Thymus (tissue), 11 donors: ENCODE data around the gene FCHO1. TPM values are rescaled to one million over a fixed set of nuclear protein-coding genes. Genes with fewer than 3 reads are reported as not detected.
"Not testable (repeated sequence)": the region's sequence is repeated elsewhere in the genome, so short reads cannot be mapped to it uniquely, and the experiment has no call there.

Experiments used
- DNase-seq, 9 donors: peaks; one replicate each; pipeline ENCODE4 v3.0.0-alpha.2; 2013; ENCODE audit warnings: low spot score in 9 of 9, low read depth in 6 of 9, missing footprints in 1 of 9
- H3K27ac ChIP-seq, 2 donors: one replicate each; pipeline ENCODE4 v1.5.1; 2013; ENCODE audit warnings: control low read depth in 1 of 2, low read depth in 1 of 2, low read length in 1 of 2, mild to moderate bottlenecking in 1 of 2, moderate library complexity in 1 of 2
- H3K27me3 ChIP-seq, 2 donors: one replicate each; pipeline ENCODE4 v1.5.1; 2013; ENCODE audit warnings: low read length in 1 of 2; ENCODE audit not compliant: control insufficient read depth in 2 of 2, insufficient read depth in 1 of 2
- H3K36me3 ChIP-seq, 2 donors: one replicate each; pipeline ENCODE4 v1.5.1; 2013; ENCODE audit warnings: low read length in 1 of 2, mild to moderate bottlenecking in 1 of 2, moderate library complexity in 1 of 2; ENCODE audit not compliant: control insufficient read depth in 2 of 2, insufficient read depth in 2 of 2
- H3K4me1 ChIP-seq, 2 donors: one replicate each; pipeline ENCODE4 v1.5.1; 2013; ENCODE audit warnings: low read length in 2 of 2; ENCODE audit not compliant: control insufficient read depth in 2 of 2, insufficient read depth in 2 of 2
- H3K4me3 ChIP-seq, 2 donors: one replicate each; pipeline ENCODE4 v1.5.1; 2013; ENCODE audit warnings: low read length in 2 of 2, control low read depth in 1 of 2, mild to moderate bottlenecking in 1 of 2
- H3K9me3 ChIP-seq, 2 donors: one replicate each; pipeline ENCODE4 v1.5.1; 2013; ENCODE audit warnings: low read length in 1 of 2, mild to moderate bottlenecking in 1 of 2; ENCODE audit not compliant: control insufficient read depth in 2 of 2, insufficient read depth in 1 of 2
- WGBS: extraction: QIAGEN DNeasy Blood & Tissue Kit; methylation state at CpG from one replicate; pipeline ENCODE4 v1.1.7; 2013; 5-methylcytosine and 5-hydroxymethylcytosine counted together
- polyA plus RNA-seq: library from polyadenylated mRNA; stranded (reverse); fragments of 200-250 nt; gene quantifications from one replicate; pipeline ENCODE4 v1.2.3, GENCODE V29; 2013
- total RNA-seq: library from RNA; stranded (reverse); fragments of 120-200 nt; gene quantifications from one replicate; pipeline ENCODE4 v1.2.4, GENCODE V29; 2013
- donor health status: healthy.

The FCHO1 gene
- total and polyA plus RNA-seq, 2 donors, result 16.4 to 28.2 TPM

DNA sequence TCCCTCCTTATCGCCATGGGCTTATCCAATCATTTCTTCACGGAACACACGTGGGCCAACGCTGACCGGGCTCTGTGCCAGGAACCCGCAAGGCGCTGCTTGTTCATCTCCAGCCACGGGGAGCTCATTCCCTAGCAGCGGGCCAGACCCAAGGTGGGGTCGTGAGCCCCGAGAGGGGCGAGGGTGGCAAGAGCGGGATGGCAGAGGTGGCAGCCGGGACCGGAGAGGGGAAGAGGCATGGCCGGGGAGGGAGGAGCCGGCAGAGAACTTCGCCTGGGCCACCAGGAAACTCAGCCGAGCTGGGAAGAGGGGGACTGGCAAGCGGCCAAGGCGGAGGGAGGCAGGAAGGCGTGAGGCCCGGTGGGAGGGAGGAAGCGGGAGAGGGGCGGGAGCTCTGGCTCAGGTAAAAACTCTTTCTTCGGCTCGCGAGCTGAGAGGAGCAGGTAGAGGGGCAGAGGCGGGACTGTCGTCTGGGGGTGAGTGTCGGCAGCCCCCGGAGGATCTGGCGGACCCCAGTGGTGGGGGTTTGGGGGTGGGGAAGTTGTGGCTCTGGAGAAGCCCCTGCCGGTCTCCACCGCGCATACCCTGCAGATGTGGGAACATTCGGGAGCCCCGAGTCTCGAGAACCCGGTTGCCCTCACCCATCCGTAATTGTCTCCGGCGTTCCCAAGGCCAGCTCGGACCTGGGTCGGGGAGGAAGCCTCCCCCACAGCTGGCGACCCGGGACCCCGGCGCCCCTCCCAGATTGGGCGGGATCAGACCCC, 43.6 kb downstream of the FCHO1 start, which contains the start of gene B3GNT3:
TSS of gene B3GNT3 (plus strand) at position 408 of the 764 bp plus-strand sequence. CDS start 12,670 bp downstream, outside the sequence.
- H3K36me3 ChIP-seq, result no peaks in the 10 kb centered on the region
- DNase-seq, result no peak
- no peak within 1 kb of the TSS for H3K4me3 ChIP-seq
- H3K27ac ChIP-seq, result no peak within 1 kb of the TSS
- 9% methylated on average over 50 of the region's 50 CpGs for WGBS
- peaks cover 25 to 50% of the 10 kb centered on the region in 2 donors for H3K27me3 ChIP-seq
- peaks cover 0 to 11% of the 10 kb centered on the region in 2 donors for H3K4me1 ChIP-seq
- H3K9me3 ChIP-seq, result peaks cover 2 to 6% of the 10 kb centered on the region in 2 donors

DNA sequence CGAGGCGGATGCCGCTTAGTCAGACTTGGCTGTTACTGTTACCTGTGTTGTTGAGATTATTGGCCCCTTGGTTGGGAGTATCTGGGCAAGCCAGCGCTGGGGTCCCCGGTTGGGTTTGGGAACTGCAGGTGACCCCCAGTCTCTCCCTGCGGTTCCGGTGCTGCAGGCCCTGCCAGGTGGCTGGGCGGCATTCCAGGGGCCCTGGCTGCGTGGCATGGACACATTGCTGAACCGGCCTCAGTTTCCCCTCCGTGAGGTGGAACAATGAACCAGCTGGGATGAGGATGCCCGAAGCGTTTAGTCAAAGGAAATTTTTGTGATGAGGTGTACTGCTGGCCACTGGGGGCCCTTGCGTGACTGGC, 44.2 kb downstream of the FCHO1 start:
- Histone ChIP-seq H3K4me3 (no peak overlapping the region), H3K9me3 (peaks cover 2 to 6% of the 10 kb centered on the region in 2 donors), H3K27ac (no peak overlapping the region), H3K36me3 (no peaks in the 10 kb centered on the region), H3K27me3 (peaks cover 25 to 50% of the 10 kb centered on the region in 2 donors), H3K4me1 (peaks cover 0 to 11% of the 10 kb centered on the region in 2 donors)
- no peak for DNase-seq
- 54% methylated on average over 14 of the region's 14 CpGs for WGBS

DNA sequence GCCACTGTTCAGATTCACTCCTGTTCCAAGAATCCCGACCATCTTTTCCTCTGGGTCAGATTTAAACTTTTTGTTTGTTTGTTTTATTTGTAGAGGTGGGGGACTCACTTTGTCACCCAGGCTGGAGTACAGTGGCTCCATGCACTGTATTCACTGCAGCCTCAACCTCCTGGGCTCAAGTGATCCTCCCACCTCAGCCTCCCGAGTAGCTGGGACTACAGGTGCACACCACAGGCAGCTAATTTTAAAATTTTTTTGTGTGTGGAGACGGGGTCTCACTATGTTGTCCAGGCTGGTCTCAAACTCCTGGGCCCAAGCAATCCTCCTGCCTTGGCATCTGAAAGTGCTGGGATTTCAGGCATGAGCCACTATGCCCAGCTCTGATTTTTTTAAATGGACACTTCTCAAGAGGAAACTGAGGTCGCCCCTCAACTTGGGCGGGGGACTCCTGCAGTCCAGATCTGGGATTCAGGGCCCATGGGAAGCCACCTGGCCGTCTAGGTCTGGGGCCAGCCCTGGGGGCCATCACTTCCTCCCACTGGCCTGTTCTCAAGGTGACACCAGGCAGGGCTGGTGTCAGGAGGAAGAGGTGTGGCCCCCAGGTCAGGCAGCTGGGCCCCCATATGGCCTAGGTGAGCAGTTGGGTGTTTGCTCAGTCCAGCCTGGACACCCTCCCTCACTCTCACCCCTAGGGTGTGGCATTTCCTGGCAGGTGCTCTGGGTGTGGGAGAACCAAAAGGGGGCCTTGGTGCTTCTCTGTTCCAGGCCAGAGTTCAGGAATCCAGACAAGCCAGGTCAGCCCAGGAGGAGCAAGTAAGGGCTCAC, 44.9 kb downstream of the FCHO1 start:
- Histone ChIP-seq H3K4me3 (no peak overlapping the region), H3K9me3 (peaks cover 2 to 6% of the 10 kb centered on the region in 2 donors), H3K4me1 (peaks cover 0 to 11% of the 10 kb centered on the region in 2 donors), H3K27ac (no peak overlapping the region), H3K36me3 (no peaks in the 10 kb centered on the region), H3K27me3 (peaks cover 25 to 50% of the 10 kb centered on the region in 2 donors)
- WGBS, result 73% methylated on average over 6 of the region's 6 CpGs
- DNase-seq, result no peak

DNA sequence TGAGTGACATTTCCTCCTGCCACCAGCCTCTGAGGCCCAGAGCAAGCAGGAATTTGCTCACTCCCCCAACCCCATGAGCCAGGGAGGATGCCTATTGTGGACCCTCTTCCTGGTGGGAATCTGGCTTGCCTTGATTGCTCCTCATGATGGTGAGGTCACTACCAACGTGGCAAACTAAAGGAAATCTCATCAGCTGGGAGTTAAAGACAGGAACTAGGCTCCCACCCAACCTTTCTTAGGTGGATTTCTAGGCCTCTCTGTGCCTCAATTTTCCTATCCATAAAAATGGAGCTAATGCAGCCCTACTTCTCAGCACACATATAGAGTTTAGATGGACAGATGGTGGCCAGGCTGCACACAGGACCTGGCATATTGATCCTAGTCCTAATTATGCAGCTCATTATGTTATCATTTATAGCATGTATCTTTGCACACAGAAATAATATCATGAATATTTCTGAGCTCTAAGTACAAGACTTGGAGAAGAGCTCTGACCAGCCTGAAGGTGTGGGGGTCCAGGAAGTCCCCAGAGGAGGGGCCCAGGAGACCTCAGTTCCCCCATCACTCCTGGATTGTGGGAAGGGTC, 45.7 kb downstream of the FCHO1 start:
- no peak for DNase-seq
- H3K27me3 ChIP-seq, result peaks cover 25 to 50% of the 10 kb centered on the region in 2 donors
- no peak overlapping the region for H3K4me3 ChIP-seq
- H3K27ac ChIP-seq, result no peak overlapping the region
- no peaks in the 10 kb centered on the region for H3K36me3 ChIP-seq
- WGBS, result 69% methylated on average over 1 of the region's 1 CpG
- peaks cover 2 to 6% of the 10 kb centered on the region in 2 donors for H3K9me3 ChIP-seq
- H3K4me1 ChIP-seq, result peaks cover 0 to 11% of the 10 kb centered on the region in 2 donors

DNA sequence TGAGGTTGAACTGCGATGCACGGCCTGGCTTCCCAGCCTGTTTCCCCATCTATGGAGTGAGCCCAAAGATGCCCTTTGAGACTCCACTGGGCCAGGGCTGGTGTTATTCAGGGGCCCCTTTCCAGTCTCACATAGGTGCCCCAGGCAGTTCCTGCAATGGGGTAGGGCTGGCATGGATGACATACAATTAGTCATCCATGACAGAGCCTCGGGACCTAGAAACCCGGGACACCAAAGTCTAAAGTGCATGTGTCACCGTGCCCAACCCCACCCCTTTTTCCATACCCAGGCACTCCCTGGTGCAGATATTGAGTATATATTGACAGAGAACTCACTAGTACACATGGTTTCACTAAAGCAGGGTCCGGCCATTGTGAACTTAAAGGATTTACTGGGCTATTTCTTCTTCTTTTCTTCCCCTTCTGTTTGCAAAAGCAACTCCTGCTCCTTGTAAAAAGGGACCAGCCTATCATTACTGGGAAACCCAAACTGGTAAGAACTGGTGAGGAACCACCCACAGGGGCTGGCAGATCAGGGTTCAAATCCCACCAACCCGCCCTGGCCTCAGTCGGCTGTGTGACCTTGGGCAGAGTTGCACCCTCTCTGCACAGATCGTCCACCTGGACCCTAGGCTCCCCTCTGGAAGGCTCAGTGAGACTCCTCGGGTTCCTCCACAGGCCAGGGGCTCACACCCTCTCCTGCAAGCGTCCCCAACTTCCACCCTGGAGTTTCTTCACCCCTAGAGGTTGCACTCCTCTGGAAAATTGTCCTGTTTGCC, 46.3 kb downstream of the FCHO1 start:
- Histone ChIP-seq H3K4me1 (peaks cover 0 to 11% of the 10 kb centered on the region in 2 donors), H3K27me3 (peaks cover 25 to 55% of the 10 kb centered on the region in 2 donors), H3K27ac (no peak overlapping the region), H3K36me3 (no peaks in the 10 kb centered on the region), H3K4me3 (no peak overlapping the region), H3K9me3 (peaks cover 2 to 6% of the 10 kb centered on the region in 2 donors)
- 88% methylated on average over 11 of the region's 11 CpGs for WGBS
- DNase-seq, result no peak

DNA sequence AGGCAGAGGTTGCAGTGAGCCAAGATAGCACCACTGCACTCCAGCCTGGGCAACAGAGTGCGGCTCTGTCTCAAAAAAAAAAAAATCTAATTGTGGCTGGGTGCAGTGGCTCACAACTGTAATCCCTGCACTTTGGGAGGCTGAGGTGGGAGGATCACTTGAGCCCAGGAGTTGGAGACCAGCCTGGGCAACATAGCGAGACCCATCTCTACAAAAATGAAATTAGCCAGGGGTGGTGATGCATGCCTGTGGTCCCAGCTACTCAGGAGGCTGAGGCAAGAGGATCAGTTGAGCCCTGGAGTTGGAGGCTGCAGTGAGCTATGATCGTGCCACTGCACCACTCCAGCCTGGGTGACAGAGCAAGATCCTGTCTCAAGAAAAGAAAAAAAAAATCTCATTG, 47.3 kb downstream of the FCHO1 start:
- H3K9me3 ChIP-seq, H3K36me3 ChIP-seq, H3K27ac ChIP-seq, DNase-seq, H3K4me3 ChIP-seq: not testable (repeated sequence)
- H3K4me1 ChIP-seq, result peaks cover 0 to 16% of the 10 kb centered on the region in 2 donors
- WGBS, result 99% methylated on average over 3 of the region's 3 CpGs
- H3K27me3 ChIP-seq, result peaks cover 25 to 52% of the 10 kb centered on the region in 2 donors

DNA sequence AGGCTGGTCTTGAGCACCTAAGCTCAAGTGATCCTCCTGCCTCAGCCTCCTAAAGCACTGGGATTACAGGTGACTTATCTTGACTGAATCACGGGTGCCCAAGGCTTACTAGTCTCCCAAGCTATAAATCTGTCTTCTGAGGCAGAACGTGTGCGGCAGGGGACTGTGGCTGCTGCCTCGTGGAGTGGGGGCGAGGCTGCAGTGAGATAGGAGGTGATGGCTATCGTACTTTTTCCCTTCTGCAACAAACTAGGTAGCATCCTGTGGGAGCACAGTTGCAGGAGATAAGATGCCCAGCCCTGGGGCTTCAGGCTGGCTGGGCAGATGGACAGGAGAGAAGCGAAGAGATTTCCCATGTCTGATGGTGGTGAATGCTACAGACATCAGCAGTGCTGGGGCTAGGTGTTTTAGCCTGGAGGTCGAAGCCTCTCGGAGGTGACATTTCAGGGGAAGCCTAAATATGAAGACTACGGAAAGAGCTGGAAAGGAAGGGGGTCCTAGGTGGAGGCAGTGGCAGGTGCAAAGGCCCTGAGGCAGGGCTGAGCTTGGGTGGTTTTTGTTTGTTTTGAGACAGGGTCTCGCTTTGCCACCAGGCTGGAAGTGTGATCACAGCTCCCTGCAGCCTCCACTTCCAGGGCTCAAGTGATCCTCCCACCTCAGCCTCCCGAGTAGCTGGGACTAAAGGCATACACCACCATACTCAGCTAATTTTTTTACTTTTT, 51.0 kb downstream of the FCHO1 start:
- DNase-seq, result no peak
- H3K4me3 ChIP-seq, result no peak overlapping the region
- H3K27me3 ChIP-seq, result peaks cover 0 to 18% of the 10 kb centered on the region in 2 donors
- H3K27ac ChIP-seq, result no peak overlapping the region
- H3K36me3 ChIP-seq, result no peaks in the 10 kb centered on the region
- H3K4me1 ChIP-seq, result peaks cover 0 to 5% of the 10 kb centered on the region in 2 donors
- 83% methylated on average over 12 of the region's 12 CpGs for WGBS
- H3K9me3 ChIP-seq, result no peaks in the 10 kb centered on the region

DNA sequence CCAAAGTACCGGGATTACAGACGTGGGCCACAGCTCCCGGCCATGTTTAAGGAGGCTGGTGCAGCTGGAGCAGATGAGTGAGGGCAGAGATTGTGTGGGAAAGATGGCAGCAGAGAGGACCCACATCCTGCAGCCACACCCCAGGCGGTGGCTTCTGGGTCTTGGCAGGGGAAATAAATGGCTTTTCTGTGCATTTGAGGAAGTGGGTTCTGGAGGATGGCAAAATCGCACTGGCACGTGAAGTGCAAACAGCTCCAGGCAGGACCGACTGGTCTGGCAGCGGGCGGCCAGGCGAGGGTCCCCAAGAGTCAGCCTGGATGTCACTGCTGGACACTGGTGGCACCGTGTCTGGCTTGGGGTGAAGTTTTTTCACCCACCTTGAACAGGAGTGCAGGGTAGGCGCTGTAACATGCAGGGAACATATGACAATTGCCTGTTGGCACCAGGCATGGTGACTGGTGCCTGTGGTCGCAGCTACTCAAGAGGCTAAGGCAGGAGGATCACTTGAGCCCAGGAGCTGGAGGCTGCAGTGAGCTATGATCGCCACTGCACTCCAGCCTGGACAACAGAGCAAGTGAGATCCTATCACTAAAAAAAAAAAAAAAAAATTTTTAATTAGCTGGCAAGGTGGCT, 52.1 kb downstream of the FCHO1 start:
- Histone ChIP-seq H3K9me3 (no peaks in the 10 kb centered on the region), H3K4me1 (peaks cover 0 to 5% of the 10 kb centered on the region in 2 donors), H3K4me3 (no peak overlapping the region), H3K27ac (peak overlapping the region in 1 of 2 donors; percentile 25), H3K27me3 (peaks cover 0 to 19% of the 10 kb centered on the region in 2 donors), H3K36me3 (no peaks in the 10 kb centered on the region)
- peak in 2 of 9 donors; percentile 33 to 56 for DNase-seq
- 19% methylated on average over 14 of the region's 14 CpGs for WGBS
